MM.1S (cell line): ENCODE measurements around the gene PINLYP.
A peak's percentile ranks its signal among the peaks of the same experiment; 100 is the strongest.

Experiments used
- DNase-seq: peaks from one replicate; pipeline ENCODE4 v3.0.0-alpha.2; 2015
- H2AFZ ChIP-seq: fragments of 300-600 bp; sonication (generic); 2 replicates; pipeline ENCODE4 v1.6.0; 2016; ENCODE audit warnings: antibody characterized with exemption, low read length
- H3F3A ChIP-seq: fragments of 300-600 bp; sonication (generic); 2 replicates; pipeline ENCODE4 v1.6.1; 2016; ENCODE audit warnings: mild to moderate bottlenecking, antibody characterized with exemption, low read length, moderate library complexity, mixed read lengths; ENCODE audit not compliant: insufficient read depth
- H3K27ac ChIP-seq: fragments of 300-600 bp; sonication (generic); 2 replicates; pipeline ENCODE4 v1.5.1; 2016; ENCODE audit warnings: mild to moderate bottlenecking, low read length
- H3K27me3 ChIP-seq: fragments of 300-600 bp; sonication (generic); replicated peaks from 2 replicates; pipeline ENCODE4 v1.6.0; 2016; ENCODE audit warnings: low read length; ENCODE audit not compliant: insufficient read depth
- H3K36me3 ChIP-seq: fragments of 300-600 bp; sonication (generic); replicated peaks from 2 replicates; pipeline ENCODE4 v1.6.1; 2016; ENCODE audit warnings: mild to moderate bottlenecking, low read length, mixed read lengths; ENCODE audit not compliant: insufficient read depth
- H3K4me1 ChIP-seq: fragments of 300-600 bp; sonication (generic); 2 replicates; pipeline ENCODE4 v1.6.1; 2016; ENCODE audit warnings: low read length, mixed read lengths
- H3K4me2 ChIP-seq: fragments of 300-600 bp; sonication (generic); 2 replicates; pipeline ENCODE4 v1.6.0; 2016; ENCODE audit warnings: low read depth, low read length
- H3K4me3 ChIP-seq: fragments of 300-600 bp; sonication (generic); 2 replicates; pipeline ENCODE4 v1.5.1; 2016; ENCODE audit warnings: low read length, mixed read lengths
- H3K79me2 ChIP-seq: fragments of 300-600 bp; sonication (generic); 2 replicates; pipeline ENCODE4 v1.6.1; 2016; ENCODE audit warnings: mixed run types, low read length, mixed read lengths
- H3K9ac ChIP-seq: fragments of 300-600 bp; sonication (generic); 2 replicates; pipeline ENCODE4 v1.6.1; 2016; ENCODE audit warnings: low read length, mixed read lengths
- H3K9me2 ChIP-seq: fragments of 300-600 bp; sonication (generic); replicated peaks from 2 replicates; pipeline ENCODE4 v1.6.1; 2016; ENCODE audit warnings: mild to moderate bottlenecking, low read length, mixed read lengths; ENCODE audit not compliant: insufficient read depth
- H3K9me3 ChIP-seq: fragments of 300-600 bp; sonication (generic); replicated peaks from 2 replicates; pipeline ENCODE4 v1.6.1; 2016; ENCODE audit warnings: mild to moderate bottlenecking, low read length, mixed read lengths; ENCODE audit not compliant: insufficient read depth
- H4K20me1 ChIP-seq: fragments of 300-600 bp; sonication (generic); 2 replicates; pipeline ENCODE4 v1.6.1; 2016; ENCODE audit warnings: mild to moderate bottlenecking, low read length, moderate library complexity, mixed read lengths; ENCODE audit not compliant: insufficient read depth
- CTCF ChIP-seq: fragments of 300-600 bp; sonication (generic); IDR thresholded peaks from 2 replicates; pipeline ENCODE4 v1.5.1; 2016; ENCODE audit warnings: antibody characterized with exemption, low read length, mixed read lengths
- EZH2 ChIP-seq: fragments of 300-600 bp; sonication (generic); optimal IDR thresholded peaks from 2 replicates; pipeline ENCODE3; 2017; ENCODE audit warnings: low read depth, mild to moderate bottlenecking, antibody characterized with exemption, low read length, mixed read lengths
- EZH2phosphoT487 ChIP-seq: fragments of 300-600 bp; sonication (generic); IDR thresholded peaks from 2 replicates; pipeline ENCODE4 v1.6.1; 2018; ENCODE audit warnings: antibody characterized with exemption, low read length

Gene PINLYP

GRCh38 chr19:43526884-43527859 is 48.4 kb upstream of the PINLYP start, which contains the start of gene ETHE1:
TSS of gene ETHE1 (minus strand) at chr19:43527201. CDS start at chr19:43527177, 24 bp downstream.
- Histone ChIP-seq H4K20me1 (no peaks in the 10 kb centered on the region), H3K9ac (peak within 1 kb of the TSS; percentile 68; the same call in 1 of the 2 replicates), H3K27ac (peak within 1 kb of the TSS; percentile 45; the same call in 1 of the 2 replicates), H3F3A (peaks cover 14% of the 10 kb centered on the region), H2AFZ (peak within 1 kb of the TSS; percentile 98), H3K9me3 (no peaks in the 10 kb centered on the region), H3K4me3 (peak within 1 kb of the TSS; percentile 98), H3K27me3 (no peaks in the 10 kb centered on the region), H3K79me2 (peaks cover 5% of the 10 kb centered on the region; the same call in 1 of the 2 replicates), H3K9me2 (no peaks in the 10 kb centered on the region), H3K36me3 (no peaks in the 10 kb centered on the region), H3K4me2 (peak within 1 kb of the TSS; percentile 98), H3K4me1 (peaks cover 12% of the 10 kb centered on the region)
- TF ChIP-seq EZH2 (no peak), EZH2phosphoT487 (no peak), CTCF (no peak)
- peak; percentile 81 for DNase-seq

- no peak for DNase-seq
- Histone ChIP-seq H3K9ac (no peak overlapping the region), H3K27ac (no peak overlapping the region), H3K4me3 (no peak overlapping the region), H4K20me1 (no peaks in the 10 kb centered on the region), H3K27me3 (no peaks in the 10 kb centered on the region), H3F3A (peaks cover 21% of the 10 kb centered on the region), H3K9me2 (no peaks in the 10 kb centered on the region), H2AFZ (no peak overlapping the region), H3K79me2 (peaks cover 5% of the 10 kb centered on the region; the same call in 1 of the 2 replicates), H3K4me1 (peaks cover 12% of the 10 kb centered on the region), H3K4me2 (no peak overlapping the region), H3K9me3 (no peaks in the 10 kb centered on the region), H3K36me3 (no peaks in the 10 kb centered on the region)
- TF ChIP-seq EZH2phosphoT487 (no peak), CTCF (no peak), EZH2 (no peak)
Observed at GRCh38 chr19:43527860-43528622, 47.6 kb upstream of the PINLYP start.

GRCh38 chr19:43532571-43532961 is 43.0 kb upstream of the PINLYP start:
- Histone ChIP-seq H3K4me2 (peak overlapping the region; percentile 87), H3K27me3 (no peaks in the 10 kb centered on the region), H4K20me1 (no peaks in the 10 kb centered on the region), H2AFZ (peak overlapping the region; percentile 80), H3K4me3 (peak overlapping the region; percentile 67), H3K4me1 (no peaks in the 10 kb centered on the region), H3K79me2 (no peaks in the 10 kb centered on the region), H3K9me3 (no peaks in the 10 kb centered on the region), H3K9me2 (no peaks in the 10 kb centered on the region), H3K36me3 (no peaks in the 10 kb centered on the region), H3F3A (peaks cover 32% of the 10 kb centered on the region), H3K27ac (peak overlapping the region; percentile 73; the same call in 1 of the 2 replicates), H3K9ac (peak overlapping the region; percentile 51; the same call in 1 of the 2 replicates)
- TF ChIP-seq CTCF, result no peak
- no peak for TF ChIP-seq EZH2phosphoT487
- no peak for TF ChIP-seq EZH2
- peak; percentile 82 for DNase-seq
